GM12878 (cell line): ENCODE results near the gene GGTA1. TPM values are rescaled to one million over a fixed set of nuclear protein-coding genes. Genes with fewer than 3 reads are reported as not detected.

ENCODE experiments used
- ATAC-seq: fragments of 200-7000 bp; cut with Tn5 transposase; 3 replicates; pipeline ENCODE4 v1.9.1; 2020; ENCODE audit warnings: mild to moderate bottlenecking, moderate library complexity
- BruUV-seq: library from RNA; stranded (reverse); fragments of 400-500 nt; replicated peaks from 2 replicates; lab custom pipeline; 2021; lab: Mats Ljungman, UMichigan
- CTCF ChIA-PET: fragments of 300-600 bp; sonication (Branson Sonifier 250); formaldehyde crosslinking; extraction: SDS; loops from one replicate; lab custom pipeline; 2021; ENCODE audit warnings: inconsistent platforms; lab: Yijun Ruan, JAX
- POLR2A ChIA-PET: fragments of 350-600 bp; formaldehyde crosslinking; extraction: SDS; loops from one replicate; lab custom pipeline; 2021; ENCODE audit warnings: inconsistent platforms; lab: Charles Lee
- RAD21 ChIA-PET: fragments of 300-600 bp; sonication (Branson Sonifier 250); formaldehyde crosslinking; loops from one replicate; lab custom pipeline; 2023; ENCODE audit warnings: antibody characterized with exemption; ENCODE audit not compliant: unreplicated experiment; lab: Charles Lee
- SMC1A ChIA-PET: fragments of 300-600 bp; sonication (Branson Sonifier 250); formaldehyde crosslinking; loops from one replicate; lab custom pipeline; 2023; ENCODE audit not compliant: unreplicated experiment, uncharacterized antibody; lab: Charles Lee
- DNase-seq: peaks from one replicate; pipeline ENCODE4 v3.0.0-alpha.2; 2011; ENCODE audit warnings: low read depth, low spot score
- FAIRE-seq: peaks from 3 replicates; lab custom pipeline; 2011; peaks lifted over from hg19 to GRCh38; lab: Jason Lieb, UNC
- H2AFZ ChIP-seq: 2 replicates; pipeline ENCODE4 v1.6.0; 2011; ENCODE audit warnings: low read depth, low read length, control low read depth; ENCODE audit not compliant: control insufficient read depth
- H3K27ac ChIP-seq: 2 replicates; pipeline ENCODE4 v1.5.1; 2011; ENCODE audit warnings: control low read depth; ENCODE audit not compliant: control insufficient read depth, insufficient read depth
- H3K27me3 ChIP-seq, 2 experiments: replicated peaks in 1 of 2; 2 replicates each; pipeline versions ENCODE4 v1.6.0 to v1.6.1; 2011; ENCODE audit warnings: low read length in 1 of 2; ENCODE audit not compliant: control insufficient read depth in 2 of 2, insufficient read depth in 2 of 2
- H3K36me3 ChIP-seq, 2 experiments: 2 replicates each; pipeline ENCODE4 v1.5.1; 2011; ENCODE audit warnings: low read length in 1 of 2; ENCODE audit not compliant: control insufficient read depth in 2 of 2, insufficient read depth in 2 of 2
- H3K4me1 ChIP-seq: 2 replicates; pipeline ENCODE4 v1.6.1; 2011; ENCODE audit warnings: mild to moderate bottlenecking, low read length, moderate library complexity, mixed read lengths; ENCODE audit not compliant: control insufficient read depth, insufficient read depth
- H3K4me2 ChIP-seq: 2 replicates; pipeline ENCODE4 v1.6.0; 2011; ENCODE audit warnings: control low read depth; ENCODE audit not compliant: control insufficient read depth, insufficient read depth
- H3K4me3 ChIP-seq: fragments of 200-600 bp; sonication (generic); 2 replicates; pipeline ENCODE4 v1.5.1; 2016
- H3K79me2 ChIP-seq: 2 replicates; pipeline ENCODE4 v1.6.0; 2011; ENCODE audit warnings: low read length; ENCODE audit not compliant: control insufficient read depth, insufficient read depth
- H3K9ac ChIP-seq: 2 replicates; pipeline ENCODE4 v1.8.0; 2011; ENCODE audit warnings: low read length, control low read depth, mixed read lengths; ENCODE audit not compliant: control insufficient read depth, insufficient read depth
- H3K9me3 ChIP-seq: replicated peaks from 3 replicates; pipeline ENCODE4 v1.5.1; 2011; ENCODE audit warnings: mild to moderate bottlenecking, low read length; ENCODE audit not compliant: control insufficient read depth, insufficient read depth
- H4K20me1 ChIP-seq: 2 replicates; pipeline ENCODE4 v1.6.0; 2011; ENCODE audit not compliant: control insufficient read depth, insufficient read depth
- ATF7 ChIP-seq: fragments of 450-650 bp; IDR thresholded peaks from 2 replicates; pipeline ENCODE4 v1.6.1; 2016; ENCODE audit warnings: low read depth, mild to moderate bottlenecking
- BCL11A ChIP-seq: IDR thresholded peaks from 2 replicates; pipeline ENCODE4 v1.6.1; 2011; ENCODE audit warnings: low read depth, low read length
- RFX5 ChIP-seq: IDR thresholded peaks from 2 replicates; pipeline ENCODE4 v1.6.1; 2011; ENCODE audit warnings: low read depth, low read length, improper control_type of control experiment
- SIN3A ChIP-seq: IDR thresholded peaks from 2 replicates; pipeline ENCODE4 v1.6.1; 2012; ENCODE audit warnings: low read depth, low read length, improper control_type of control experiment
- SMARCA5 ChIP-seq: fragments of 450-650 bp; IDR thresholded peaks from 2 replicates; pipeline ENCODE4 v1.6.1; 2017; ENCODE audit warnings: mild to moderate bottlenecking
- SUZ12 ChIP-seq: fragments of 200-600 bp; sonication (generic); IDR thresholded peaks from one replicate; pipeline ENCODE4 v1.6.1; 2018; ENCODE audit warnings: antibody characterized with exemption, mild to moderate bottlenecking; ENCODE audit not compliant: unreplicated experiment
- ZBED1 ChIP-seq: IDR thresholded peaks from 2 replicates; pipeline ENCODE4 v1.6.1; 2016; ENCODE audit warnings: borderline replicate concordance
- ZNF217 ChIP-seq: fragments of 450-650 bp; IDR thresholded peaks from 2 replicates; pipeline ENCODE4 v1.6.1; 2017; ENCODE audit warnings: antibody characterized with exemption, mild to moderate bottlenecking
- WGBS: methylation state at CpG from one replicate; pipeline ENCODE4 v1.1.6; 2016; ENCODE audit warnings: low lambda C conversion rate; ENCODE audit not compliant: insufficient replicate concordance, insufficient coverage; ENCODE audit errors: missing lambda C conversion rate; 5-methylcytosine and 5-hydroxymethylcytosine counted together
- in situ Hi-C: fragments of 300-500 bp; cut with MboI; formaldehyde crosslinking; loops from 9 replicates; pipeline ENCODE4 v1.14.3; 2018; ENCODE audit warnings: mixed read lengths
- intact Hi-C: fragments of 100-400 bp; cut with micrococcal nuclease; formaldehyde crosslinking; loops from one replicate; pipeline ENCODE4 v1.14.2; 2022; ENCODE audit not compliant: unreplicated experiment
- polyA plus RNA-seq, 11 experiments: library from polyadenylated mRNA; depleted of rRNA in 4 of 11; unstranded in 6 of 11; stranded (reverse) in 5 of 11; fragments of >200 nt; fragmentation: Nextera tagmentation in 4 of 11; fragmentation: Illumina TruSeq in 1 of 11; extraction: Ambion mirVana in 4 of 11; extraction: Trizol in 1 of 11; gene quantifications; 1 replicate in 1 of 11; 2 replicates in 10 of 11; pipeline versions ENCODE4 v1.2.1 to v1.2.3, GENCODE V29; 2011 to 2016; ENCODE audit warnings: inconsistent platforms in 2 of 11, missing spikeins in 2 of 11, low read depth in 1 of 11
- total RNA-seq, 4 experiments: library from RNA; depleted of rRNA in 3 of 4; stranded (reverse); fragments of >200 nt in 3 of 4; fragmentation: Illumina TruSeq in 1 of 4; extraction: Trizol in 1 of 4; gene quantifications; 2 replicates each; pipeline versions ENCODE4 v1.2.1 to v1.2.3, GENCODE V29; 2013 to 2021
- TF ChIP-seq, protein P1 (sequence below): fragments of 450-650 bp; conservative IDR thresholded peaks from 2 replicates; pipeline ENCODE4 v1.6.1; 2017; ENCODE audit warnings: mild to moderate bottlenecking, moderate library complexity
- TF ChIP-seq, protein P2 (sequence below): fragments of 150-350 bp; IDR thresholded peaks from 2 replicates; pipeline ENCODE4 v1.6.1; 2016; ENCODE audit warnings: low read depth, low read length
- TF ChIP-seq, protein P3 (sequence below): fragments of 450-650 bp; IDR thresholded peaks from 2 replicates; pipeline ENCODE4 v1.6.1; 2017; ENCODE audit warnings: mild to moderate bottlenecking, low read depth, inconsistent platforms; ENCODE audit not compliant: poor library complexity, severe bottlenecking
- TF ChIP-seq, protein P4 (sequence below): fragments of 450-650 bp; IDR thresholded peaks from 2 replicates; pipeline ENCODE4 v1.6.1; 2017; ENCODE audit warnings: antibody characterized with exemption, mild to moderate bottlenecking, moderate library complexity

The GGTA1 gene
- total and polyA plus RNA-seq, 10 of the 15 experiments (the other 5 are each of a cell fraction or from before 2014, with no cell fraction given), result 0.09 to 0.65 (median 0.17) TPM; not detected in 2

DNA sequence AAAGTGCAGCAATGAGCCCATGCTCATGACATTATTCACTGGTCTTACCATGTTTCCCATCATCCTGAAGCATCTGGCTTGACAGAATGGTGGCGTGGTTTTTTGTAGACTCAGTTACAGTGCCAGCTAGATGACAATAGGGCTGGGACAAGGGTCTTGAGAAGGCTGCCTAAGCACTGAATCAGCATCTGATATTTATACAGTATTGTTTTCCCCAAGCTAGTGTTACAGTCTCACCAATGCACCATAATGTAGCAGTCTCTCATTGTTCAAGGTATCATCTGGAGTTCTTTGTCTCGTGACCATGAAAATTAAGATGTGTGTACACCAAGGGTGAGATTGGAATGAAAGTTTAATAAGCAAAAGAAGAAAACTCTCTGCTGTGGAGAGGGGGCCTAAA, 19.0 kb upstream of the GGTA1 start:
- H3K36me3 ChIP-seq, result no peaks in the 10 kb centered on the region
- no peak overlapping the region for H3K4me2 ChIP-seq
- ChIA-PET RAD21 (no interaction called here), POLR2A (no interaction called here), SMC1A (no interaction called here), CTCF (no interaction called here)
- no peaks in the 10 kb centered on the region; a peak in 1 of 4 replicates for H3K27me3 ChIP-seq
- no peaks in the 10 kb centered on the region for H3K79me2 ChIP-seq
- no TSS peak for BruUV-seq
- no peak overlapping the region for H2AFZ ChIP-seq
- TF ChIP-seq BCL11A, result no peak
- no peak for TF ChIP-seq ZNF217
- no peak for TF ChIP-seq RFX5
- TF ChIP-seq SUZ12, result no peak
- TF ChIP-seq, protein P1, sequence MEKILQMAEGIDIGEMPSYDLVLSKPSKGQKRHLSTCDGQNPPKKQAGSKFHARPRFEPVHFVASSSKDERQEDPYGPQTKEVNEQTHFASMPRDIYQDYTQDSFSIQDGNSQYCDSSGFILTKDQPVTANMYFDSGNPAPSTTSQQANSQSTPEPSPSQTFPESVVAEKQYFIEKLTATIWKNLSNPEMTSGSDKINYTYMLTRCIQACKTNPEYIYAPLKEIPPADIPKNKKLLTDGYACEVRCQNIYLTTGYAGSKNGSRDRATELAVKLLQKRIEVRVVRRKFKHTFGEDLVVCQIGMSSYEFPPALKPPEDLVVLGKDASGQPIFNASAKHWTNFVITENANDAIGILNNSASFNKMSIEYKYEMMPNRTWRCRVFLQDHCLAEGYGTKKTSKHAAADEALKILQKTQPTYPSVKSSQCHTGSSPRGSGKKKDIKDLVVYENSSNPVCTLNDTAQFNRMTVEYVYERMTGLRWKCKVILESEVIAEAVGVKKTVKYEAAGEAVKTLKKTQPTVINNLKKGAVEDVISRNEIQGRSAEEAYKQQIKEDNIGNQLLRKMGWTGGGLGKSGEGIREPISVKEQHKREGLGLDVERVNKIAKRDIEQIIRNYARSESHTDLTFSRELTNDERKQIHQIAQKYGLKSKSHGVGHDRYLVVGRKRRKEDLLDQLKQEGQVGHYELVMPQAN, result no peak
- TF ChIP-seq ZBED1, result no peak
- TF ChIP-seq ATF7, result no peak
- TF ChIP-seq SMARCA5, result no peak
- TF ChIP-seq, protein P2, sequence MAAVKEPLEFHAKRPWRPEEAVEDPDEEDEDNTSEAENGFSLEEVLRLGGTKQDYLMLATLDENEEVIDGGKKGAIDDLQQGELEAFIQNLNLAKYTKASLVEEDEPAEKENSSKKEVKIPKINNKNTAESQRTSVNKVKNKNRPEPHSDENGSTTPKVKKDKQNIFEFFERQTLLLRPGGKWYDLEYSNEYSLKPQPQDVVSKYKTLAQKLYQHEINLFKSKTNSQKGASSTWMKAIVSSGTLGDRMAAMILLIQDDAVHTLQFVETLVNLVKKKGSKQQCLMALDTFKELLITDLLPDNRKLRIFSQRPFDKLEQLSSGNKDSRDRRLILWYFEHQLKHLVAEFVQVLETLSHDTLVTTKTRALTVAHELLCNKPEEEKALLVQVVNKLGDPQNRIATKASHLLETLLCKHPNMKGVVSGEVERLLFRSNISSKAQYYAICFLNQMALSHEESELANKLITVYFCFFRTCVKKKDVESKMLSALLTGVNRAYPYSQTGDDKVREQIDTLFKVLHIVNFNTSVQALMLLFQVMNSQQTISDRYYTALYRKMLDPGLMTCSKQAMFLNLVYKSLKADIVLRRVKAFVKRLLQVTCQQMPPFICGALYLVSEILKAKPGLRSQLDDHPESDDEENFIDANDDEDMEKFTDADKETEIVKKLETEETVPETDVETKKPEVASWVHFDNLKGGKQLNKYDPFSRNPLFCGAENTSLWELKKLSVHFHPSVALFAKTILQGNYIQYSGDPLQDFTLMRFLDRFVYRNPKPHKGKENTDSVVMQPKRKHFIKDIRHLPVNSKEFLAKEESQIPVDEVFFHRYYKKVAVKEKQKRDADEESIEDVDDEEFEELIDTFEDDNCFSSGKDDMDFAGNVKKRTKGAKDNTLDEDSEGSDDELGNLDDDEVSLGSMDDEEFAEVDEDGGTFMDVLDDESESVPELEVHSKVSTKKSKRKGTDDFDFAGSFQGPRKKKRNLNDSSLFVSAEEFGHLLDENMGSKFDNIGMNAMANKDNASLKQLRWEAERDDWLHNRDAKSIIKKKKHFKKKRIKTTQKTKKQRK, result no peak
- TF ChIP-seq, protein P3, sequence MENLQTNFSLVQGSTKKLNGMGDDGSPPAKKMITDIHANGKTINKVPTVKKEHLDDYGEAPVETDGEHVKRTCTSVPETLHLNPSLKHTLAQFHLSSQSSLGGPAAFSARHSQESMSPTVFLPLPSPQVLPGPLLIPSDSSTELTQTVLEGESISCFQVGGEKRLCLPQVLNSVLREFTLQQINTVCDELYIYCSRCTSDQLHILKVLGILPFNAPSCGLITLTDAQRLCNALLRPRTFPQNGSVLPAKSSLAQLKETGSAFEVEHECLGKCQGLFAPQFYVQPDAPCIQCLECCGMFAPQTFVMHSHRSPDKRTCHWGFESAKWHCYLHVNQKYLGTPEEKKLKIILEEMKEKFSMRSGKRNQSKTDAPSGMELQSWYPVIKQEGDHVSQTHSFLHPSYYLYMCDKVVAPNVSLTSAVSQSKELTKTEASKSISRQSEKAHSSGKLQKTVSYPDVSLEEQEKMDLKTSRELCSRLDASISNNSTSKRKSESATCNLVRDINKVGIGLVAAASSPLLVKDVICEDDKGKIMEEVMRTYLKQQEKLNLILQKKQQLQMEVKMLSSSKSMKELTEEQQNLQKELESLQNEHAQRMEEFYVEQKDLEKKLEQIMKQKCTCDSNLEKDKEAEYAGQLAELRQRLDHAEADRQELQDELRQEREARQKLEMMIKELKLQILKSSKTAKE, result no peak
- TF ChIP-seq, protein P4, sequence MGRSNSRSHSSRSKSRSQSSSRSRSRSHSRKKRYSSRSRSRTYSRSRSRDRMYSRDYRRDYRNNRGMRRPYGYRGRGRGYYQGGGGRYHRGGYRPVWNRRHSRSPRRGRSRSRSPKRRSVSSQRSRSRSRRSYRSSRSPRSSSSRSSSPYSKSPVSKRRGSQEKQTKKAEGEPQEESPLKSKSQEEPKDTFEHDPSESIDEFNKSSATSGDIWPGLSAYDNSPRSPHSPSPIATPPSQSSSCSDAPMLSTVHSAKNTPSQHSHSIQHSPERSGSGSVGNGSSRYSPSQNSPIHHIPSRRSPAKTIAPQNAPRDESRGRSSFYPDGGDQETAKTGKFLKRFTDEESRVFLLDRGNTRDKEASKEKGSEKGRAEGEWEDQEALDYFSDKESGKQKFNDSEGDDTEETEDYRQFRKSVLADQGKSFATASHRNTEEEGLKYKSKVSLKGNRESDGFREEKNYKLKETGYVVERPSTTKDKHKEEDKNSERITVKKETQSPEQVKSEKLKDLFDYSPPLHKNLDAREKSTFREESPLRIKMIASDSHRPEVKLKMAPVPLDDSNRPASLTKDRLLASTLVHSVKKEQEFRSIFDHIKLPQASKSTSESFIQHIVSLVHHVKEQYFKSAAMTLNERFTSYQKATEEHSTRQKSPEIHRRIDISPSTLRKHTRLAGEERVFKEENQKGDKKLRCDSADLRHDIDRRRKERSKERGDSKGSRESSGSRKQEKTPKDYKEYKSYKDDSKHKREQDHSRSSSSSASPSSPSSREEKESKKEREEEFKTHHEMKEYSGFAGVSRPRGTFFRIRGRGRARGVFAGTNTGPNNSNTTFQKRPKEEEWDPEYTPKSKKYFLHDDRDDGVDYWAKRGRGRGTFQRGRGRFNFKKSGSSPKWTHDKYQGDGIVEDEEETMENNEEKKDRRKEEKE, result no peak
- no peak for TF ChIP-seq SIN3A
- 18% methylated on average over 2 of the region's 2 CpGs for WGBS
- ATAC-seq (no peak), FAIRE-seq (no peak), DNase-seq (no peak)
- in situ Hi-C loops (no loop called here), intact Hi-C loops (no loop called here)
- no peak overlapping the region for H3K4me3 ChIP-seq
- H3K9me3 ChIP-seq, result no peaks in the 10 kb centered on the region; the same call in 2 of the 3 replicates
- H4K20me1 ChIP-seq, result no peaks in the 10 kb centered on the region
- H3K9ac ChIP-seq, result no peak overlapping the region
- H3K4me1 ChIP-seq, result no peaks in the 10 kb centered on the region
- no peak overlapping the region for H3K27ac ChIP-seq
